Breast epithelium (tissue), 4 donors: ENCODE measurements around the gene RPL10A. TPM values are rescaled to one million over a fixed set of nuclear protein-coding genes. Genes with fewer than 3 reads are reported as not detected.
A peak's percentile ranks its signal among the peaks of the same experiment; 100 is the strongest.

Source experiments
- DNase-seq, 2 donors: peaks; one replicate each; pipeline ENCODE4 v3.0.0-alpha.2; 2019; ENCODE audit warnings: low spot score in 2 of 2
- H3K27ac ChIP-seq, 2 donors: fragments of 200-600 bp; sonication (generic) in 1 of 2; one replicate each; pipeline ENCODE4 v1.5.1; 2016 to 2019; ENCODE audit warnings: mild to moderate bottlenecking in 1 of 2
- H3K27me3 ChIP-seq, 2 donors: fragments of 200-600 bp; sonication (generic) in 1 of 2; one replicate each; pipeline versions ENCODE4 v1.5.1 to v1.6.0; 2017 to 2019; ENCODE audit warnings: control low read depth in 1 of 2, mild to moderate bottlenecking in 1 of 2
- H3K36me3 ChIP-seq: fragments of 200-600 bp; one replicate; pipeline ENCODE4 v1.5.1; 2019
- H3K4me1 ChIP-seq, 2 donors: fragments of 200-600 bp; sonication (generic); one replicate each; pipeline ENCODE4 v1.5.1; 2016 to 2019; ENCODE audit warnings: control low read depth in 1 of 2
- H3K4me3 ChIP-seq, 3 donors: fragments of 200-600 bp; sonication (generic); 1 replicate in 2 of 3; 2 replicates in 1 of 3; pipeline ENCODE4 v1.5.1; 2016 to 2019; ENCODE audit warnings: mild to moderate bottlenecking in 3 of 3, moderate library complexity in 2 of 3
- H3K9me3 ChIP-seq, 2 donors: fragments of 200-600 bp; sonication (generic) in 1 of 2; one replicate each; pipeline ENCODE4 v1.5.1; 2016 to 2019; ENCODE audit warnings: control low read depth in 1 of 2
- POLR2A ChIP-seq: fragments of 450-650 bp; IDR thresholded peaks from one replicate; pipeline ENCODE4 v1.6.1; 2016; ENCODE audit warnings: antibody characterized with exemption, mild to moderate bottlenecking, moderate library complexity
- POLR2AphosphoS5 ChIP-seq, 3 donors: sonication (generic); formaldehyde crosslinking; IDR thresholded peaks; one replicate each; pipeline ENCODE4 v1.6.1; 2017; ENCODE audit warnings: antibody characterized with exemption in 3 of 3
- intact Hi-C: fragments of 100-400 bp; cut with DNase I; formaldehyde crosslinking; loops from one replicate; pipeline ENCODE4 v1.15.1; 2023; ENCODE audit warnings: low total_unique reads
- total RNA-seq, 3 donors: library from RNA; depleted of rRNA; stranded (reverse); fragments of >200 nt; gene quantifications; one replicate each; pipeline ENCODE4 v1.1.0, GENCODE V29; 2016
- TF ChIP-seq, protein P1 (sequence below), 3 donors: fragments of 450-650 bp; IDR thresholded peaks; one replicate each; pipeline ENCODE4 v1.5.1; 2016 to 2017; ENCODE audit warnings: antibody characterized with exemption in 3 of 3, mild to moderate bottlenecking in 3 of 3, moderate library complexity in 3 of 3

The RPL10A gene
- total RNA-seq, 3 donors from 2014 or later, result 1,177 to 2,549 (median 2,082) TPM

DNA sequence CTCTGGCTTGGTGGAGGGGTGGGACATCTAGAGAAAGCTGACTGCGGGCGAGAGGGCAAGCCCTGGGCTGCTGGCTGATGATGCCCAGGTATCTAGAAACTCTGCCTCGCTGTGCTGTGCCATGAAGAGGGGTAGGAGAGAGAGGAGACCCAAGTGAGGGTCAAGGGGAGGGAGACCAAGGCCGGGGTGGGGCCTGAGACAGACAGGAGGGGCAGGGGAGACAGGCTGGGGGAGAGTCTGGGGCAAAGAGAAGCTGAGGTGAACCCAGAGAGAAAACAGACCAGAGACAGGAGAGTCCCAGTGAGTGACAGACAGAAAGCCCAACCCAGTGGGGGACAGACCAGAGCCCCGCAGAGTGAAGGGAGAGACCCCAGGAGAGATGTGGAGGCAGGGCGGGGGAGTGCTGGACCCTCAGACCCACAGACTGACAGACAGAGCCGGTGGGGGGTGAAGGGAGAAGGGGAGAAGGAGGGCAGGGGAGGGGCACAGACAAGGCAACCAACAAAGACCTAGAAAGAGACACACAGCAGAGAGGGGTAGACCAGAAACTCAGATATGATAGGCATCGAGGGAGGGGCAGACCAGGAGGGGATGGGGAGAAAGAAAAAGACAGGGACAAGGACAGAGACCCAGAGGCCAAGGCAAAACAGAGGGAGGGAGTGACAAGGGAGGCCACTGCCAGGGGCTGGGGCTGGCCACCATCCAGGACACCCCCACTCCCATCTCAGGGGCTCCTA is 22.8 kb downstream of the RPL10A start:
- no peak for TF ChIP-seq POLR2AphosphoS5 (IDR thresholded peaks at IDR 0.05)
- TF ChIP-seq, protein P1, sequence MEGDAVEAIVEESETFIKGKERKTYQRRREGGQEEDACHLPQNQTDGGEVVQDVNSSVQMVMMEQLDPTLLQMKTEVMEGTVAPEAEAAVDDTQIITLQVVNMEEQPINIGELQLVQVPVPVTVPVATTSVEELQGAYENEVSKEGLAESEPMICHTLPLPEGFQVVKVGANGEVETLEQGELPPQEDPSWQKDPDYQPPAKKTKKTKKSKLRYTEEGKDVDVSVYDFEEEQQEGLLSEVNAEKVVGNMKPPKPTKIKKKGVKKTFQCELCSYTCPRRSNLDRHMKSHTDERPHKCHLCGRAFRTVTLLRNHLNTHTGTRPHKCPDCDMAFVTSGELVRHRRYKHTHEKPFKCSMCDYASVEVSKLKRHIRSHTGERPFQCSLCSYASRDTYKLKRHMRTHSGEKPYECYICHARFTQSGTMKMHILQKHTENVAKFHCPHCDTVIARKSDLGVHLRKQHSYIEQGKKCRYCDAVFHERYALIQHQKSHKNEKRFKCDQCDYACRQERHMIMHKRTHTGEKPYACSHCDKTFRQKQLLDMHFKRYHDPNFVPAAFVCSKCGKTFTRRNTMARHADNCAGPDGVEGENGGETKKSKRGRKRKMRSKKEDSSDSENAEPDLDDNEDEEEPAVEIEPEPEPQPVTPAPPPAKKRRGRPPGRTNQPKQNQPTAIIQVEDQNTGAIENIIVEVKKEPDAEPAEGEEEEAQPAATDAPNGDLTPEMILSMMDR (IDR thresholded peaks at IDR 0.05), result no peak
- TF ChIP-seq POLR2A, result no peak
- Histone ChIP-seq H3K27ac (peak overlapping the region; percentile 98 to 99), H3K27me3 (no peaks in the 10 kb centered on the region), H3K4me3 (peak overlapping the region in 2 of 3 donors; percentile 28 to 58), H3K36me3 (no peaks in the 10 kb centered on the region), H3K9me3 (no peaks in the 10 kb centered on the region), H3K4me1 (peaks cover 30 to 41% of the 10 kb centered on the region in 2 donors)
- DNase-seq, result no peak
- intact Hi-C loops, result no loop called here

DNA sequence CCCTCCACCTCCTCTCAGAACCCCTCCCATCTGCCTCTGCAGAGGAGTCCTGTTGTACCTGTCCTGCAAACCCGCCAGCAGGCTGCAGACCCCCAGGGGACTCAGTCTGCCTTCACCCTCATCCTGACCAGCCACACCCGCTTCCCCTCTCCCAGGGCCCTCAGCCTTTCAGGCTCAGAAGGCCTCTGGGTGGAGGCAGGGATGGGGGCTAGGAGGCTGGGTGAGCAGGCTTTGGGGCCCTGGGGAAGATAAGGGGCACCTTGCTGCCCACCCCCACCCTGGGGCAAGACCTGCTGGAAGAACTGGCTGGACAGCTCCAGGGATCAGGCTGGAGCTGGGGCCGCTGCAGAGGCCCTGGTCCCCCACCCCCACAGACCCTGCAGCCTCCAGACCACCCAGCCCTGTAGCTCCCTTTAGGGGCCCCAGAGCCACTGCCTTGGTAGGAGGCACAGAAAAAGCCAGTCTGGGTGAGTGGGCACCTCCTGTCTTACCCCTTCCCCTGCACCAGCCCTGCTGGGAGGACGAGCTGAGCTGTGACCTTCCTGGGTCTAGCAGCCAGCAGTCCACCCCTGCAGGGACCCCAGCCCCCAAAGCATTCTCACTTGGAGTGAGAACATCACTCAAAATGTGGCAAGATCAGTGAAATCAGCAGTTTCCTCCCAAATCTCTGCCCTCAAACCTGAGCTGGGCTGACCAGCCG is 23.5 kb downstream of the RPL10A start:
- H3K27me3 ChIP-seq, result no peaks in the 10 kb centered on the region
- intact Hi-C loops, result no loop called here
- TF ChIP-seq, protein P1 (IDR thresholded peaks at IDR 0.05), result no peak
- TF ChIP-seq POLR2A (no peak), POLR2AphosphoS5 (IDR thresholded peaks at IDR 0.05) (no peak)
- no peaks in the 10 kb centered on the region for H3K36me3 ChIP-seq
- H3K27ac ChIP-seq, result peak overlapping the region; percentile 98 to 99
- peaks cover 23 to 39% of the 10 kb centered on the region in 2 donors for H3K4me1 ChIP-seq
- no peaks in the 10 kb centered on the region for H3K9me3 ChIP-seq
- DNase-seq, result no peak
- peak overlapping the region in 1 of 3 donors; percentile 27 for H3K4me3 ChIP-seq

DNA sequence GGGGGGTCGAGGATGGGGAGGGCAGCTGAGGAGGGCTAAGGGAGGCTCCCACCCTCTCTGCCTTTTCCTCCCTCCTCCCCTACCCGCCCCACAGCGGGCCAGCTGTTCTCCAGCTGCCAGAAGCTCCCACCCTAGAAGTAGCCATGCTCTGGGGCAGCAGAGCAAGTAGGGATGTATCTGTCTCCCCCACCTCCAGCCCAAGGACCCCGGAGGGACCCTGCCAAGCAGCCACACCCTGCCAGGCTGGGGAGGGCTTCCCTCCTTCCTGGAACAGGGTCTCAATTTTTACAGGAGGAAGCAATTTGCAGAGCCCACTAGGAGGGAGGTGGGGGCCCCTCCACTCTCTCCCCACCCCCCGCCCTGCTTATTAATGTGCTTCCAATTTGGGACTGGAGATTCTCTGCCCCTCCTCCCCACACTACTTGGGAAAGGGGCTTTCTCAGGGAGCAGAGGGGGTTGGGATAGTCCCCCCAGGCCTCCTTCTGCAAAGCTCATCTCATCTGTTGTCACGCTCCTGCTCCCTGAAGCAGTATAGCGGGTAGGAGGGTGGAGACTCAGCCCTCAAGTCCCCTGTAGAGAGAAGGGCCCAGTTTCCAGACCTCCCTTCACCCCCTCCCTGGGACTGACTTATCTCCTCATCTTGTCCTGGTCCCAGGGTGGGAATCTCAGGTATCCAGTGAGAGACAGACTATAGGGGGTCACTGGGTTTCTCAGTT is 24.2 kb downstream of the RPL10A start:
- H3K27ac ChIP-seq, result peak overlapping the region; percentile 98 to 99
- H3K4me3 ChIP-seq, result peak overlapping the region in 2 of 3 donors; percentile 3 to 27
- TF ChIP-seq, protein P1 (IDR thresholded peaks at IDR 0.05), result no peak
- no peaks in the 10 kb centered on the region for H3K9me3 ChIP-seq
- intact Hi-C loops, result no loop called here
- H3K4me1 ChIP-seq, result peaks cover 22 to 35% of the 10 kb centered on the region in 2 donors
- no peaks in the 10 kb centered on the region for H3K36me3 ChIP-seq
- no peak for DNase-seq
- no peaks in the 10 kb centered on the region for H3K27me3 ChIP-seq

DNA sequence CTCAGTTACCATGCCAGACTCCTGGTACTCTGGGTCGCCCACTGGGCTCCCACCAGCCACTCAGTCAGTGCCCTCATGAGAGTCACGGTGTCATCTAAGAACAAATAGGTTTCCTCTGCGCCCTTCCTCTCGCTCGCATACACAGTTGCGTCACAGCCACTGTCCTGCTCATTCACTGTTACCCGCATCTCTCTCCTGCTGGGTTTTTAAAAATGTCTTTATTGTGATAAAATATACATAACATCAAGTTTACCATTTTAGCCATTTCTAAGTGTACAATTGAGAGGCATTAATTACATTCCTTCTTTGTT is 24.7 kb downstream of the RPL10A start:
- no peak for DNase-seq
- TF ChIP-seq, protein P1 (IDR thresholded peaks at IDR 0.05), result no peak
- TF ChIP-seq POLR2A (no peak), POLR2AphosphoS5 (IDR thresholded peaks at IDR 0.05) (no peak)
- intact Hi-C loops, result no loop called here
- Histone ChIP-seq H3K27me3 (no peaks in the 10 kb centered on the region), H3K4me3 (peak overlapping the region in 1 of 3 donors; percentile 27), H3K9me3 (no peaks in the 10 kb centered on the region), H3K27ac (peak overlapping the region; percentile 98 to 99), H3K4me1 (peaks cover 22 to 35% of the 10 kb centered on the region in 2 donors), H3K36me3 (no peaks in the 10 kb centered on the region)
